Brain microvascular endothelial cell (primary cell): ENCODE measurements around the gene PTPRT.

Experiments
- DNase-seq: peaks from one replicate; pipeline ENCODE4 v3.0.0-alpha.2; 2020
- H3K27ac ChIP-seq: fragments of 250-450 bp; sonication (Bioruptor Pico); 2 replicates; pipeline ENCODE4 v1.5.1; 2020; ENCODE audit warnings: mild to moderate bottlenecking, moderate library complexity
- H3K27me3 ChIP-seq: fragments of 250-450 bp; sonication (Bioruptor Pico); replicated peaks from 2 replicates; pipeline ENCODE4 v1.5.1; 2020; ENCODE audit warnings: mild to moderate bottlenecking
- H3K36me3 ChIP-seq: fragments of 250-450 bp; sonication (Bioruptor Pico); replicated peaks from 2 replicates; pipeline ENCODE4 v1.5.1; 2020; ENCODE audit warnings: mild to moderate bottlenecking
- H3K4me3 ChIP-seq: 2 replicates; pipeline ENCODE4 v1.5.1; 2011; ENCODE audit warnings: low read depth, mild to moderate bottlenecking, control low read depth, low read length, moderate library complexity
- CTCF ChIP-seq: IDR thresholded peaks from 2 replicates; pipeline ENCODE4 v1.5.1; 2011; ENCODE audit warnings: low read depth, mild to moderate bottlenecking, moderate library complexity, low read length, control low read depth, inconsistent platforms; ENCODE audit errors: missing control alignments
- in situ Hi-C: cut with HindIII; loops from 2 replicates; pipeline ENCODE4 v1.10.0; 2017; ENCODE audit warnings: low sequenced_read_pairs, low pct_ligation_motif_present

The PTPRT gene

GRCh38 chr20:42474646-42475045, 715.1 kb downstream of the PTPRT start:
- Histone ChIP-seq H3K4me3 (no peak overlapping the region), H3K27ac (no peak overlapping the region), H3K27me3 (no peaks in the 10 kb centered on the region), H3K36me3 (no peaks in the 10 kb centered on the region)
- no peak for TF ChIP-seq CTCF
- DNase-seq, result no peak
- in situ Hi-C loops, result no loop called here

GRCh38 chr20:42472198-42472597, 717.5 kb downstream of the PTPRT start:
- no peak for DNase-seq
- TF ChIP-seq CTCF, result no peak

DNA sequence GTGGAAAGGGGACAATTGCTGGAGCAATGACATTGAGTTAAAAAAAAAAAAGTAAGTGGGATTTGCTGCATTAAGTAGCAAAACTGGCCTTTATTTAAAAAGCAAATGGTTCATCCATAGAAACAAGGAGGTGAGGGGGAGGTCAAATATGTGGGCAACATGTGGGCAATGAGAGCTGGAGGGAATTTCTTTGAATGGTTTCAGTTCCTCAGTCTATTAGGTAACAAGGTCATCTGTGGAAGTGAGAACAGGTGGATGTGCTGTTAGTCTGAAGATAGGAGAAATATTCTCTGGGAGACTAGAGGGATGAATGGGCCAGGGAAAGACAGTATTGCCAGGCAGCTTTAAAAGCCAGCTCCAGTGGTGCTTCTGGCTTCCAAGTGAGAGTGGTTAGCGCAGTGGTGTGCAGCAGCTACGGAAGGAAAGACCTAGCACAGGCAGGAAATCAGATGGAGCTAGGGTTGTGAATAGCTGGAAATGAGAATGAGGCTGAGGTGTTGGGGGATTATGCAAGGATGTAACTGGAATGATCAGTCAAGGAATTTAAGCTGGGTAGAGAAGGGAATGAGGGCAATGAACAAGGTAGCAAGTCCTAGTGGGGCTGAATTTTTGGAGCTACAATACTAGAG, 727.6 kb downstream of the PTPRT start:
- no peaks in the 10 kb centered on the region for H3K27me3 ChIP-seq
- H3K36me3 ChIP-seq, result no peaks in the 10 kb centered on the region
- no peak for TF ChIP-seq CTCF
- H3K4me3 ChIP-seq, result no peak overlapping the region
- in situ Hi-C loops, result no loop called here
- no peak for DNase-seq
- no peak overlapping the region for H3K27ac ChIP-seq

More at GRCh38 chr20:42472198-42472597, 717.5 kb downstream of the PTPRT start:
- no peak overlapping the region for H3K27ac ChIP-seq
- H3K36me3 ChIP-seq, result no peaks in the 10 kb centered on the region
- H3K4me3 ChIP-seq, result no peak overlapping the region
- in situ Hi-C loops, result no loop called here
- H3K27me3 ChIP-seq, result no peaks in the 10 kb centered on the region

DNA sequence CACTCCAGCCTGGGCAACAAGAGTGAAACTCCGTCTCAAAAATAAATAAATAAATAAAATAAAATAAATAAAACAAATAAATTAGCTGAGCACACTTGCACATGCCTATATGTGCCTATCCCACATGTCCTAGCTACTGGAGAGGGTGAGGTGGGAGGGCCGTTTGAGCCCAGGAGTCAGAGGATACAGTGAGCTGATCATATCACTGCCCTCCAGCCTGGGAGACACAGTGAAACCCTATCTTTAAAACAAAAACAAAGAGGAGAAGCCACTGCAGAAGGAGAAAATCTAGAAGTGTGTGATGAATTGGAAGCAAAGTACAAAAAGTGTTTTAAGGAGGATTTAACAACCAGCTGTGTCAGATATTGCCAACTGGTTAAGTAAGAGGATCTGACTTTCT, 728.4 kb downstream of the PTPRT start:
- no peaks in the 10 kb centered on the region for H3K27me3 ChIP-seq
- no peaks in the 10 kb centered on the region for H3K36me3 ChIP-seq
- in situ Hi-C loops, result no loop called here
- DNase-seq, result no peak
- no peak for TF ChIP-seq CTCF
- no peak overlapping the region for H3K4me3 ChIP-seq
- H3K27ac ChIP-seq, result no peak overlapping the region

- H3K27ac ChIP-seq, result no peak overlapping the region
- no peaks in the 10 kb centered on the region for H3K27me3 ChIP-seq
- no peak for DNase-seq
- H3K4me3 ChIP-seq, result no peak overlapping the region
- TF ChIP-seq CTCF, result no peak
- in situ Hi-C loops, result no loop called here
- no peaks in the 10 kb centered on the region for H3K36me3 ChIP-seq
Observed at GRCh38 chr20:42447270-42447669, 742.4 kb downstream of the PTPRT start.

DNA sequence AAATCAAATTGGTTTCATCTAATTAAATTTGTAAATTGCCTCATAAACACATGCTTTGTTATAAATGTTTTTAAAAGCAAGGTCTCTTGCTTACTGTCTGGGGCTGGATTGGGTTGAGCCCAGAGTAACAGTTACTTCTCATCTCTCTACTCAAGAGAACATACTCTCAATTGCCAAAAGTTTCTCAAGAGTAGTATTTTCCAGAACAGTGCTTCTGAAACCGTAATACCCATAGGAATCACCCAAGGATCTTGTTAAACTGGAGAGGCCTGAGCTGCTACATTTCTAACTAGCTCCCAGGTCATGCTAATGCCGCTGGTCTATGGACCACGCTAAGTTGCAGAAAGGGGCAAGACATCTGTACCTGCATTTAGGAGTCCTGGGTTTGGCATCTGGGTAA, 744.9 kb downstream of the PTPRT start:
- DNase-seq, result no peak
- Histone ChIP-seq H3K27ac (no peak overlapping the region), H3K36me3 (no peaks in the 10 kb centered on the region), H3K4me3 (no peak overlapping the region), H3K27me3 (no peaks in the 10 kb centered on the region)
- no peak for TF ChIP-seq CTCF
- in situ Hi-C loops, result no loop called here
